GM23248 (cell line): ENCODE results near the gene DGAT2L6. TPM values are rescaled to one million over a fixed set of nuclear protein-coding genes. Genes with fewer than 3 reads are reported as not detected.

ENCODE experiments used
- DNase-seq: peaks from one replicate; pipeline ENCODE4 v3.0.0-alpha.2; 2015
- H2AFZ ChIP-seq: fragments of 200-600 bp; sonication (generic); 2 replicates; pipeline ENCODE4 v1.6.1; 2016; ENCODE audit warnings: antibody characterized with exemption
- H3F3A ChIP-seq: fragments of 200-600 bp; sonication (generic); 2 replicates; pipeline ENCODE4 v1.6.1; 2016; ENCODE audit warnings: mild to moderate bottlenecking, antibody characterized with exemption, mixed run types; ENCODE audit not compliant: insufficient read depth
- H3K27ac ChIP-seq: fragments of 200-600 bp; sonication (generic); 2 replicates; pipeline ENCODE4 v1.5.1; 2016; ENCODE audit warnings: mild to moderate bottlenecking
- H3K27me3 ChIP-seq: fragments of 200-600 bp; sonication (generic); replicated peaks from 2 replicates; pipeline ENCODE4 v1.6.1; 2016; ENCODE audit warnings: mild to moderate bottlenecking; ENCODE audit not compliant: insufficient read depth
- H3K36me3 ChIP-seq: fragments of 200-600 bp; sonication (generic); 2 replicates; pipeline ENCODE4 v1.6.1; 2016; ENCODE audit warnings: low read depth, mild to moderate bottlenecking
- H3K4me1 ChIP-seq: fragments of 200-600 bp; sonication (generic); 2 replicates; pipeline ENCODE4 v1.6.1; 2016; ENCODE audit warnings: mild to moderate bottlenecking; ENCODE audit not compliant: insufficient read depth
- H3K4me2 ChIP-seq: fragments of 200-600 bp; sonication (generic); one replicate; pipeline ENCODE4 v1.6.1; 2016; ENCODE audit warnings: mild to moderate bottlenecking; ENCODE audit not compliant: unreplicated experiment
- H3K4me3 ChIP-seq: fragments of 200-600 bp; sonication (generic); 2 replicates; pipeline ENCODE4 v1.5.1; 2016; ENCODE audit warnings: mild to moderate bottlenecking
- H3K79me2 ChIP-seq: fragments of 200-600 bp; sonication (generic); 2 replicates; pipeline ENCODE4 v1.6.1; 2016; ENCODE audit warnings: mild to moderate bottlenecking; ENCODE audit not compliant: insufficient read depth
- H3K9ac ChIP-seq: fragments of 200-600 bp; sonication (generic); 2 replicates; pipeline ENCODE4 v1.6.1; 2016; ENCODE audit warnings: mild to moderate bottlenecking
- H3K9me2 ChIP-seq: fragments of 200-600 bp; sonication (generic); 2 replicates; pipeline ENCODE4 v1.6.1; 2016; ENCODE audit warnings: mixed run types, mild to moderate bottlenecking, moderate library complexity; ENCODE audit not compliant: insufficient read depth
- H3K9me3 ChIP-seq: fragments of 200-600 bp; sonication (generic); one replicate; pipeline ENCODE4 v1.6.1; 2017; ENCODE audit warnings: low read depth
- H4K20me1 ChIP-seq: fragments of 200-600 bp; sonication (generic); 2 replicates; pipeline ENCODE4 v1.6.0; 2016; ENCODE audit not compliant: insufficient read depth
- EZH2 ChIP-seq: fragments of 200-600 bp; sonication (generic); IDR thresholded peaks from 2 replicates; pipeline ENCODE4 v1.6.1; 2018; ENCODE audit warnings: antibody characterized with exemption, mild to moderate bottlenecking; ENCODE audit not compliant: insufficient read depth, poor library complexity, severe bottlenecking
- EZH2phosphoT487 ChIP-seq: fragments of 200-600 bp; sonication (generic); IDR thresholded peaks from 2 replicates; pipeline ENCODE4 v1.6.1; 2018; ENCODE audit warnings: antibody characterized with exemption, moderate library complexity, mild to moderate bottlenecking, low read depth; ENCODE audit not compliant: insufficient read depth
- WGBS, 2 experiments: methylation state at CpG; one replicate each; pipeline ENCODE4 v1.1.6; 2015 to 2017; ENCODE audit warnings: low lambda C conversion rate in 2 of 2, low coverage in 1 of 2; ENCODE audit errors: missing lambda C conversion rate in 2 of 2; 5-methylcytosine and 5-hydroxymethylcytosine counted together
- in situ Hi-C: fragments of 300-500 bp; cut with MboI; formaldehyde crosslinking; loops from 2 replicates; pipeline ENCODE4 v1.15.0; 2020
- polyA plus RNA-seq: library from polyadenylated mRNA; unstranded; fragments of >200 nt; fragmentation: Nextera tagmentation; extraction: Ambion mirVana; gene quantifications from 2 replicates; pipeline ENCODE4 v1.2.1, GENCODE V29; 2016
- total RNA-seq: library from RNA; depleted of rRNA; stranded (reverse); fragments of >200 nt; shearing (Covaris generic); gene quantifications from 2 replicates; pipeline ENCODE4 v1.2.3, GENCODE V29; 2014

The DGAT2L6 gene
- total and polyA plus RNA-seq, 2 experiments from 2014 or later: not detected

DNA sequence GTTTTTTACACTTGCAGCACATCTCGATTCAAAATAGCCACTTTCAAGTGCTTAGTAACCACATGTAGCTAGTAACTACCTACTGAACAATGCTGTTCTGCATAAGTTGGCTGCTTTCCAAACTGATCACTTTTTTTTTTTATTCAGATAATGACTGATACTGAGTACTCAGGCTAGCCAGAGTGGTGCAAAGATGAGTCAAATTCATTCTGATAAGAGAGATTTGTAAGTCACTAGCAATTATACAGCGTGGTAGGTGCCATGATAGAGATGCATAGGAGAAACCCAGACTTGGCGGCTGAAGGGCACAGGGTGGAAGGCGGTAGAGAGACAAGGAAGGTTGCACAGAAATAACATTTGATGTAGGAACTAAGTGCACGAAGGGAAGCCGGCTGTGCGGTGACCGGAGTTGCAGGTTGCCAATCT lies 44.4 kb upstream of the DGAT2L6 start:
- H3K4me2 ChIP-seq: peak overlapping the region; percentile 90
- H2AFZ ChIP-seq: peak overlapping the region; percentile 100
- no peaks in the 10 kb centered on the region for H3K9me3 ChIP-seq
- H3K4me1 ChIP-seq: 0 out of 2 replicates have a peak, but pooled peaks cover 8% of the 10 kb centered on the region
- WGBS, 2 experiments: 0 to 2% methylated on average over 3 to 8 of the region's 8 CpGs
- H3K79me2 ChIP-seq: peaks cover 26% of the 10 kb centered on the region
- TF ChIP-seq EZH2 (no peak), EZH2phosphoT487 (no peak)
- H3K36me3 ChIP-seq: no peaks in the 10 kb centered on the region
- no peaks in the 10 kb centered on the region for H3F3A ChIP-seq
- peak overlapping the region; percentile 100 for H3K4me3 ChIP-seq
- H4K20me1 ChIP-seq: no peaks in the 10 kb centered on the region
- no peaks in the 10 kb centered on the region for H3K9me2 ChIP-seq
- H3K27ac ChIP-seq: peak overlapping the region; percentile 97
- no peaks in the 10 kb centered on the region for H3K27me3 ChIP-seq
- DNase-seq: no peak
- H3K9ac ChIP-seq: peak overlapping the region; percentile 98
- in situ Hi-C loops: no loop called here

- Histone ChIP-seq H3K79me2 (peaks cover 26% of the 10 kb centered on the region), H3K4me3 (peak within 1 kb of the TSS; percentile 100), H3K4me2 (peak within 1 kb of the TSS; percentile 90), H3K36me3 (no peaks in the 10 kb centered on the region), H3F3A (no peaks in the 10 kb centered on the region), H3K9ac (peak within 1 kb of the TSS; percentile 98), H3K9me2 (no peaks in the 10 kb centered on the region), H3K9me3 (no peaks in the 10 kb centered on the region), H3K27me3 (no peaks in the 10 kb centered on the region), H3K4me1 (0 out of 2 replicates have a peak, but pooled peaks cover 8% of the 10 kb centered on the region), H3K27ac (peak within 1 kb of the TSS; percentile 97), H2AFZ (peak within 1 kb of the TSS; percentile 100), H4K20me1 (no peaks in the 10 kb centered on the region)
- peak; percentile 87 for DNase-seq
- in situ Hi-C loops: no loop called here
- no peak for TF ChIP-seq EZH2phosphoT487
- no peak for TF ChIP-seq EZH2
- WGBS, 2 experiments: 1 to 2% methylated on average over 39 to 50 of the region's 59 CpGs
Observed at GRCh38 chrX:70133303-70134115, 43.8 kb upstream of the DGAT2L6 start, which contains the start of gene IGBP1. Gene IGBP1, plus strand, starts transcription at chrX:70133447. Its CDS starts 501 bp downstream, at chrX:70133948.

GRCh38 chrX:70134116-70134477 lies 43.2 kb upstream of the DGAT2L6 start:
- peak overlapping the region; percentile 100 for H2AFZ ChIP-seq
- H4K20me1 ChIP-seq: no peaks in the 10 kb centered on the region
- H3K4me2 ChIP-seq: peak overlapping the region; percentile 90
- no peaks in the 10 kb centered on the region for H3K27me3 ChIP-seq
- peak overlapping the region; percentile 97 for H3K27ac ChIP-seq
- 0 to 1% methylated on average over 12 of the region's 12 CpGs for WGBS, 2 experiments
- TF ChIP-seq EZH2: no peak
- no peak for TF ChIP-seq EZH2phosphoT487
- H3K4me3 ChIP-seq: peak overlapping the region; percentile 100
- in situ Hi-C loops: no loop called here
- no peaks in the 10 kb centered on the region for H3K9me3 ChIP-seq
- 0 out of 2 replicates have a peak, but pooled peaks cover 8% of the 10 kb centered on the region for H3K4me1 ChIP-seq
- H3K79me2 ChIP-seq: peaks cover 26% of the 10 kb centered on the region
- DNase-seq: peak; percentile 49
- H3K36me3 ChIP-seq: no peaks in the 10 kb centered on the region
- no peaks in the 10 kb centered on the region for H3F3A ChIP-seq
- H3K9ac ChIP-seq: peak overlapping the region; percentile 98
- no peaks in the 10 kb centered on the region for H3K9me2 ChIP-seq

DNA sequence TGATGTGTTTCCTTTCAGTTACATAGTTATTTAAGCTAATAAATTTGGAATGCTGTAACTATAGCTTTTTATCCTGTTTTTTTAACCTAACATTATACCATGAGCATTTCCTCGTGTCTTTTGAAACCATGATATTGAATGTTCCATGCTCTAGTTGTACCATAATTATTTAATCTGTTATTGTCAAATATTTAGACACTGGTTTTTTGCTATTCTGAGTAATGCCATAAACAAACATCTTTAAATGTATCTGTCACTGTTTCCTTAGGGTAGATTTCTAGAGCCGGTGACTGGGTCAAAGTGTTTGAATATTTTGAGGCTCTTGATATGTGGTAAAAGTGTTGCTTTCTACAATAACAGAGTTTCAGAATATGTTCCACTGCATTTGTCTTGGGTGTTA lies 38.7 kb upstream of the DGAT2L6 start:
- H3K36me3 ChIP-seq: no peaks in the 10 kb centered on the region
- H3F3A ChIP-seq: no peaks in the 10 kb centered on the region
- TF ChIP-seq EZH2 (no peak), EZH2phosphoT487 (no peak)
- H2AFZ ChIP-seq: no peak overlapping the region
- no peak overlapping the region for H3K4me2 ChIP-seq
- H3K4me3 ChIP-seq: no peak overlapping the region
- H4K20me1 ChIP-seq: no peaks in the 10 kb centered on the region
- H3K27ac ChIP-seq: no peak overlapping the region
- H3K4me1 ChIP-seq: 0 out of 2 replicates have a peak, but pooled peaks cover 8% of the 10 kb centered on the region
- no peaks in the 10 kb centered on the region for H3K9me3 ChIP-seq
- no peak for DNase-seq
- in situ Hi-C loops: no loop called here
- H3K79me2 ChIP-seq: peaks cover 26% of the 10 kb centered on the region
- no peak overlapping the region for H3K9ac ChIP-seq
- no peaks in the 10 kb centered on the region for H3K9me2 ChIP-seq
- H3K27me3 ChIP-seq: no peaks in the 10 kb centered on the region
- WGBS, 2 experiments: 100% methylated on average over 2 of the region's 2 CpGs
